GM21515 (cell line): ENCODE data around the gene C6orf58.

Experiments used
- ATAC-seq: cut with Tn5 transposase; IDR thresholded peaks from one replicate; pipeline ENCODE4 v1.9.1; 2021; ENCODE audit not compliant: unreplicated experiment

The C6orf58 gene

GRCh38 chr6:127576874-127577273 lies at the start of gene C6orf58:
Gene C6orf58, plus strand, starts transcription at chr6:127577174. Its CDS starts 12 bp downstream, at chr6:127577186.
- ATAC-seq = no peak

GRCh38 chr6:127533011-127533410 lies 44.0 kb upstream of the C6orf58 start:
- ATAC-seq = no peak

GRCh38 chr6:127533736-127534135 lies 43.2 kb upstream of the C6orf58 start:
- no peak for ATAC-seq

GRCh38 chr6:127538750-127539264 lies 38.2 kb upstream of the C6orf58 start:
- no peak for ATAC-seq

GRCh38 chr6:127539272-127539671 lies 37.7 kb upstream of the C6orf58 start:
- ATAC-seq = no peak

- ATAC-seq = no peak
Observed at GRCh38 chr6:127547215-127547614, 29.8 kb upstream of the C6orf58 start.

- no peak for ATAC-seq
Observed at GRCh38 chr6:127547904-127548649, 28.9 kb upstream of the C6orf58 start.

GRCh38 chr6:127550403-127550802 lies 26.6 kb upstream of the C6orf58 start:
- ATAC-seq = no peak

GRCh38 chr6:127554435-127555006 lies 22.5 kb upstream of the C6orf58 start:
- ATAC-seq = no peak

GRCh38 chr6:127561660-127562059 lies 15.3 kb upstream of the C6orf58 start:
- no peak for ATAC-seq

GRCh38 chr6:127564761-127565160 lies 12.2 kb upstream of the C6orf58 start:
- no peak for ATAC-seq

GRCh38 chr6:127566119-127566518 lies 10.9 kb upstream of the C6orf58 start:
- no peak for ATAC-seq

- ATAC-seq = no peak
Observed at GRCh38 chr6:127566651-127567050, 10.3 kb upstream of the C6orf58 start.

- ATAC-seq = no peak
Observed at GRCh38 chr6:127567476-127567875, 9.5 kb upstream of the C6orf58 start.

- ATAC-seq = peak; percentile 75
Observed at GRCh38 chr6:127570739-127571389, 6.1 kb upstream of the C6orf58 start.

GRCh38 chr6:127578900-127579299 lies 1.9 kb downstream of the C6orf58 start:
- no peak for ATAC-seq

GRCh38 chr6:127581576-127581975 lies 4.6 kb downstream of the C6orf58 start:
- ATAC-seq = no peak

GRCh38 chr6:127582777-127583462 lies 5.9 kb downstream of the C6orf58 start:
- no peak for ATAC-seq

GRCh38 chr6:127585123-127585522 lies 8.1 kb downstream of the C6orf58 start:
- ATAC-seq = no peak

GRCh38 chr6:127586372-127586771 lies 9.4 kb downstream of the C6orf58 start:
- ATAC-seq = no peak

- no peak for ATAC-seq
Observed at GRCh38 chr6:127587875-127588274, 10.9 kb downstream of the C6orf58 start.
